ENCODE data around the gene TNFRSF21.

The TNFRSF21 gene

DNA sequence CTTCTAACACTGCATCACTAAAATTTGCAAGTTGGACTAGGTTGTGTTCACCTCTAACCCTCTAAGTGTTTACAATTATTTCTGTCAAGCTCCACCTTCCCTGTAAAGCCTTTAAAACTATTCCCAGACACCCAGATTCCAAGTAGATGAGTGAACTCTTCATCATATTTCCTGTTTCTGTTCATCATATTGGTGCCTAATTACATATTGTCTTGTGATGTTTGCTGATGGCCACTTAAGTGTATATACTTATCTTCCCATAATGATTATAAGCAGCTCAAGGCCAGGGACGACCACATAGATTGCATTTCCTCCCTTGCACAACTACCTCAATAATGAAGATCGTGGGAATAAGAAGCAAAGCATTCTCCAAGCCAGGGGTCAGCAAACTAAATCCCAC, 16.8 kb downstream of the TNFRSF21 start:
- H3K4me1 ChIP-seq = no peaks in the 10 kb centered on the region
- DNase-seq = no peak
- TF ChIP-seq, protein P1, sequence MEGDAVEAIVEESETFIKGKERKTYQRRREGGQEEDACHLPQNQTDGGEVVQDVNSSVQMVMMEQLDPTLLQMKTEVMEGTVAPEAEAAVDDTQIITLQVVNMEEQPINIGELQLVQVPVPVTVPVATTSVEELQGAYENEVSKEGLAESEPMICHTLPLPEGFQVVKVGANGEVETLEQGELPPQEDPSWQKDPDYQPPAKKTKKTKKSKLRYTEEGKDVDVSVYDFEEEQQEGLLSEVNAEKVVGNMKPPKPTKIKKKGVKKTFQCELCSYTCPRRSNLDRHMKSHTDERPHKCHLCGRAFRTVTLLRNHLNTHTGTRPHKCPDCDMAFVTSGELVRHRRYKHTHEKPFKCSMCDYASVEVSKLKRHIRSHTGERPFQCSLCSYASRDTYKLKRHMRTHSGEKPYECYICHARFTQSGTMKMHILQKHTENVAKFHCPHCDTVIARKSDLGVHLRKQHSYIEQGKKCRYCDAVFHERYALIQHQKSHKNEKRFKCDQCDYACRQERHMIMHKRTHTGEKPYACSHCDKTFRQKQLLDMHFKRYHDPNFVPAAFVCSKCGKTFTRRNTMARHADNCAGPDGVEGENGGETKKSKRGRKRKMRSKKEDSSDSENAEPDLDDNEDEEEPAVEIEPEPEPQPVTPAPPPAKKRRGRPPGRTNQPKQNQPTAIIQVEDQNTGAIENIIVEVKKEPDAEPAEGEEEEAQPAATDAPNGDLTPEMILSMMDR (IDR thresholded peaks at IDR 0.05) = no peak
- no peaks in the 10 kb centered on the region for H3K9me3 ChIP-seq
- H3K27ac ChIP-seq = no peak overlapping the region
- intact Hi-C loops (cut with DNase I; ENCODE audit: low total_unique reads) = no loop called here
- H3K36me3 ChIP-seq = no peaks in the 10 kb centered on the region
- no peak overlapping the region for H3K4me3 ChIP-seq
- peaks cover 0 to 9% of the 10 kb centered on the region in 2 donors for H3K27me3 ChIP-seq

DNA sequence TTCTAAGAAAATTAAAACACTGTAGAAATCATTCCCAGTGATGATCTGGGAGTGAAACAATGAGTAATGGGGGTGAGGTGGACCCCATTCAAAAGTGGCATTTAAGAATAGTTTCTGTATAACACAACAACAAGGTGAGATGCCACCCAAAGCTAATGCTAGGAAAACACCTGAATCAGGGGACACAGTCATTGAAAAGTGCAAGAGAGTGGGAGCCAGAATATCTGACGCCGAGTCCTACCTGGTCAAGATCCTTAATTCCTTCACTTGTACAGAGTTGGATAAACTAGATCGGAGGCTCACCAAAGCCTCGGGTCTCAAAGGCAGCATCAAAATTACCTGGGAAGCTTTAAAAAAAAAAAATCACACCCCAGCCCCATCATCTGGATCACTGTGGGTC, 17.7 kb downstream of the TNFRSF21 start:
- Histone ChIP-seq H3K27me3 (peaks cover 0 to 9% of the 10 kb centered on the region in 2 donors), H3K27ac (no peak overlapping the region), H3K36me3 (no peaks in the 10 kb centered on the region), H3K9me3 (no peaks in the 10 kb centered on the region), H3K4me1 (no peaks in the 10 kb centered on the region), H3K4me3 (no peak overlapping the region)
- intact Hi-C loops (cut with DNase I; ENCODE audit: low total_unique reads) = no loop called here
- DNase-seq = no peak
- TF ChIP-seq, protein P1 (IDR thresholded peaks at IDR 0.05) = no peak

DNA sequence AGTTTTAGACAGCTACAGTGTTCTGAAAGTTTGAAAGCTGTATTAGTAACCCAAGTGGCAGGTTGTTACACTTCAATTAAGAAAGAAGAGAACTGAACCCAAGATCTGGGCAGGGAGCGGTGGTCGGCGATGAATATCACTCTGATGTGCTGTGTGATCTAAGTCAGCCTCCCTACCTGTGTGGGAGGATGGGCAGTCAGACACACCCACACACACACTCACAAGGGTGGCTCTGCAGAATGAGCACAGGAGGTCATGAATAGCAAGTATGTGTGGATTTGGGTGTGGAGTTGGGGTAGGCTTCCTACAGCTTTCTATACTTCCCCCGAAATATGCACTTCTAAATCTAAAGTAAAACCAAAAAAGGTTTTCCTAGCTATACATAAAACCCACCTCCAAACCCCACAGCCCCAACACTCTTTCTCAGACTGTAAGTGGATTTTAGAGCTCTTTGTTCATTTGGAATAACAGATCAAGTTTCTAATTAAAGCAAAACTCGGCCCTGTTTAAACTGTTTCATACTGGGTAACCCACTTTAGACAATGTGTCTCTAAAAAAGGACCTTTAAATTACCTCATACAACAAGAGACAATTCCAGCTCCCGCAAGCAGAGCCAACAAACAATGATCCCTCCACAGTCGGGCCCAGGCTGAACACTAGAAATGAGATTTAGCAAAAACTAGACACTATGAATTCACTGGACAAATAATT, 19.4 kb downstream of the TNFRSF21 start:
- H3K9me3 ChIP-seq = no peaks in the 10 kb centered on the region
- H3K4me3 ChIP-seq = no peak overlapping the region
- H3K4me1 ChIP-seq = no peaks in the 10 kb centered on the region
- DNase-seq = no peak
- no peaks in the 10 kb centered on the region for H3K27me3 ChIP-seq
- intact Hi-C loops (cut with DNase I; ENCODE audit: low total_unique reads) = no loop called here
- H3K36me3 ChIP-seq = no peaks in the 10 kb centered on the region
- H3K27ac ChIP-seq = no peak overlapping the region
- TF ChIP-seq, protein P1 (IDR thresholded peaks at IDR 0.05) = no peak

DNA sequence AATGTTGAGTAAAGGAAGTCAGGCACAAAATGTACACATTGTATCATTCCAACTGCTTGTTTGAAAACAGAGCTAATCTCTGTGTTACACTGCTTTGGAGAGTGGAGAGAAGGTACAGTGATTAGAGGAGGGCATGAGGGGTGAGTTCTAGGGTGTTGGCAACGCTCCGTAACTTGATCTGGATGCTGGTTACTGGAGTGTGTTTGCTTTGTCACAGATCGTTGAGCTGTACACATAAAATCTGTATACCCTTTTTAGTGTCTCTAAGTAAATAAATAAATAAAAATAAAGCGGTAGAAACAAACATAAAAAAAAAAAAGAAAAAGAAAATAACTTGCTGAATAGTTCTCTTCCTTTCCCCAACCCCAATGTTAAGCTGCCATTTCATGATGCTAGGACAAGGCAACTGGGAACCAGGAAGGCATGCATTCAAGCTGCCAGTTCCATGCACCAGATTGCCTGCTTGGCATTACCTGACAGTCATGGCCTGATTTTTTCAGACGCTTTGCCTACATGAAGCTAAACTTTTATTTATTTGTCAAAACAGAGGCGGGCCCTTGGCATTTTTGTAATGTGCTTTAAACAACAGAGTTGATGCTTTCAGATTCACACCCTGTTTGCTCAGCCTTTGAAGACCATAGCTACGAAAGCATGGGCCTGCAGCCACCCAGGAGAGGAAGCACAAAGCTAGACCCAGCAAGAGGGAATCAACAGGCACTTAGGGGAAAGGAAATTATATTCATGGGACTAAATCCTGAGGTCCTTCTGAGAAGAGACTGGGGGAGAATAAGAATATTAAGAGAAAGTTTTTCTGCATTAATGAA, 21.2 kb downstream of the TNFRSF21 start:
- Histone ChIP-seq H3K36me3 (no peaks in the 10 kb centered on the region), H3K27me3 (no peaks in the 10 kb centered on the region), H3K27ac (no peak overlapping the region), H3K4me3 (no peak overlapping the region), H3K9me3 (no peaks in the 10 kb centered on the region), H3K4me1 (no peaks in the 10 kb centered on the region)
- TF ChIP-seq, protein P1 (IDR thresholded peaks at IDR 0.05) = no peak
- intact Hi-C loops (cut with DNase I; ENCODE audit: low total_unique reads) = no loop called here
- no peak for DNase-seq

DNA sequence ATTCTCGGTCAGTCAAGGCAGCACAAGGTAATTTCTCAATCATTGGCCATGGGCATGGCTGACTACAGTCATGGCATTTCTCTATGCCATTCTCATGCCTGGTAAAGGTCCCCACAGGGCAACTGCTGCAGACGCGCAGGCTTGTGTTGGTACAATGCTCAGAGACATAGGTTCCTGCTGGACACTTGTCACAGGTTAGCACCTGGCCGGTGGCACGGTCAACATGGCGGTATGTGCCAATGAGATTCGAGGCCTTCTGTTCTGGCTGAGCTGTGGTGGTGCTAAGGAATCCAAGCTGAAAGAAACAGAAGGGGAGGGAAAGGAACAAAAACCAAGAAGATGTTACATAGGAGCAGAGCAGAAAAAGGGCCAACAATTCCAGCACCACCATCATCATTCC, 23.4 kb downstream of the TNFRSF21 start:
- TF ChIP-seq, protein P1 (IDR thresholded peaks at IDR 0.05) = no peak
- Histone ChIP-seq H3K9me3 (no peaks in the 10 kb centered on the region), H3K27ac (no peak overlapping the region), H3K4me3 (no peak overlapping the region), H3K27me3 (no peaks in the 10 kb centered on the region), H3K36me3 (no peaks in the 10 kb centered on the region), H3K4me1 (no peaks in the 10 kb centered on the region)
- DNase-seq = no peak
- intact Hi-C loops (cut with DNase I; ENCODE audit: low total_unique reads) = no loop called here

Measured in tibial artery (tissue), 4 donors.